ENCODE measurements around the gene NPRL2.

Gene NPRL2

GRCh38 chr3:50373146-50374051 lies 22.8 kb upstream of the NPRL2 start:
- DNase-seq = no peak
- ATAC-seq = no peak

- ATAC-seq (no peak), DNase-seq (no peak)
These were observed 21.8 kb upstream of the NPRL2 start for GRCh38 chr3:50372349-50372748.

- ATAC-seq (no peak), DNase-seq (no peak)
These were observed 20.6 kb upstream of the NPRL2 start for GRCh38 chr3:50371133-50371685.

- ATAC-seq (no peak), DNase-seq (no peak)
These were observed 20.0 kb upstream of the NPRL2 start for GRCh38 chr3:50370594-50370993.

GRCh38 chr3:50369012-50369670 lies 18.6 kb upstream of the NPRL2 start:
- ATAC-seq (no peak), DNase-seq (no peak)

GRCh38 chr3:50365842-50366220 lies 15.3 kb upstream of the NPRL2 start:
- ATAC-seq (no peak), DNase-seq (no peak)

- peak; percentile 95 for DNase-seq
- ATAC-seq = peak; percentile 92
These were observed 14.7 kb upstream of the NPRL2 start for GRCh38 chr3:50365080-50365841.

GRCh38 chr3:50364573-50365079 lies 14.1 kb upstream of the NPRL2 start:
- ATAC-seq (peak; percentile 16), DNase-seq (no peak)

GRCh38 chr3:50359760-50360110 lies 9.2 kb upstream of the NPRL2 start:
- DNase-seq = no peak
- ATAC-seq = peak; percentile 8

- ATAC-seq (peak; percentile 100), DNase-seq (peak; percentile 93)
These were observed 8.6 kb upstream of the NPRL2 start, which contains the start of gene TMEM115 for GRCh38 chr3:50358911-50359759. Gene TMEM115, minus strand, starts transcription at chr3:50359521. Its CDS starts 458 bp downstream, at chr3:50359063.

GRCh38 chr3:50358355-50358910 lies 7.9 kb upstream of the NPRL2 start:
- no peak for DNase-seq
- ATAC-seq = no peak

GRCh38 chr3:50357481-50357880 lies 6.9 kb upstream of the NPRL2 start:
- no peak for DNase-seq
- ATAC-seq = no peak

- no peak for DNase-seq
These were observed 6.0 kb upstream of the NPRL2 start for GRCh38 chr3:50356553-50356952.

GRCh38 chr3:50355829-50356552 lies 5.4 kb upstream of the NPRL2 start:
- no peak for DNase-seq
- ATAC-seq = no peak

More at GRCh38 chr3:50356553-50356952, 6.0 kb upstream of the NPRL2 start:
- ATAC-seq = no peak

- no peak for ATAC-seq
- no peak for DNase-seq
These were observed 4.3 kb upstream of the NPRL2 start for GRCh38 chr3:50354850-50355249.

- no peak for DNase-seq
- ATAC-seq = no peak
These were observed 3.7 kb upstream of the NPRL2 start for GRCh38 chr3:50354186-50354764.

GRCh38 chr3:50353245-50354004 lies 2.9 kb upstream of the NPRL2 start:
- DNase-seq (no peak), ATAC-seq (no peak)

GRCh38 chr3:50352781-50353180 lies 2.2 kb upstream of the NPRL2 start:
- no peak for DNase-seq
- ATAC-seq = no peak

GRCh38 chr3:50351323-50351697 lies 735 bp upstream of the NPRL2 start:
- no peak for ATAC-seq
- DNase-seq = no peak
